COR-L47 (cell line): ENCODE data around the gene ORMDL2.

ENCODE experiments used
- DNase-seq: peaks from one replicate; lab custom pipeline; 2025; lab: John Stamatoyannopoulos, UW

ORMDL2 gene, protein sequence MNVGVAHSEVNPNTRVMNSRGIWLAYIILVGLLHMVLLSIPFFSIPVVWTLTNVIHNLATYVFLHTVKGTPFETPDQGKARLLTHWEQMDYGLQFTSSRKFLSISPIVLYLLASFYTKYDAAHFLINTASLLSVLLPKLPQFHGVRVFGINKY

DNA sequence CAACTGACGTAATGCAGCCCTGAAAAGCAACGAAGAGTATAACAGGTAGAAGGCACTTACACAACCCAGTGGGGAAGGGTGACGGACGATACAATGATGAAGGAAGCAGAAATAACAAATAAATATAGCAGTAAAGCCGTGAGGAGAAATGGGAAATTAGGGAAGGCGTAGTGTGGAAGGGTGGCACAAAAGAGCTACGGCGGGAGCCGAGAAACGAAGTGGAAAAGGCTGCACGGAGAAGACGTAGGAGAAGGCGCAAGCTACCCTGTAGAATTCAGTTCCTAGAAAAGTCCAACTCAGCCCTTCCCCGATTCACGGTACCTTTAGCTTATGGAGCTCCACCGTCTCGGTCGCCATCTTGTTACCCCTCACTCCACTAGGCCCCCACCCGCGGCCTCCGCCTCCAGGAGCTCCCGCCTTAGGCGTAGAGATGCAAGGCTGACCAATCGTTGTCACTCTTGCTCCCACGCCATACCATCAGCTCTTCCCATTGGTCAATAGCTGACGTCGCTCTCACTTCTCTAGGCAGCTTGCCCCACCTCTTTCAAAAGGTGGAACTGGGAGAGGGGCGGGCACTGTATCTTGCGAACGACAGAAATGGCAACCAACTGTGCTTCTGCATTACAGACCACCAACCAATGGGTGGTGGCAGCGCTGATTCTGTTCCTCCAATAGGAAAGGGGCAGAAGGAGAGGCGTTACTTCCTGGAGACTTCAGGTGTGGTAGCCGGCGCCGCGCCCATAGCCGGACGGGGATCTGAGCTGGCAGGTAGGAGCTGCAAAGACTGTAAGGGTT, at the start of gene ORMDL2, which contains the start of gene SARNP:
Gene ORMDL2, plus strand, starts transcription at position 697 of the 795 bp plus-strand sequence. CDS start 959 bp downstream, outside the sequence.
Gene SARNP, minus strand, starts transcription at position 380 of the 795 bp plus-strand sequence. Its CDS starts 23 bp downstream, at position 357.
- DNase-seq, result peak; percentile 99

- no peak for DNase-seq
Observed at GRCh38 chr12:55771736-55772135, 46.1 kb upstream of the ORMDL2 start.

GRCh38 chr12:55777856-55778255, 40.0 kb upstream of the ORMDL2 start:
- no peak for DNase-seq

- no peak for DNase-seq
Observed at GRCh38 chr12:55780685-55781084, 37.2 kb upstream of the ORMDL2 start.

- DNase-seq, result no peak
Observed at GRCh38 chr12:55788546-55788945, 29.3 kb upstream of the ORMDL2 start.

GRCh38 chr12:55789171-55789570, 28.7 kb upstream of the ORMDL2 start:
- no peak for DNase-seq

DNA sequence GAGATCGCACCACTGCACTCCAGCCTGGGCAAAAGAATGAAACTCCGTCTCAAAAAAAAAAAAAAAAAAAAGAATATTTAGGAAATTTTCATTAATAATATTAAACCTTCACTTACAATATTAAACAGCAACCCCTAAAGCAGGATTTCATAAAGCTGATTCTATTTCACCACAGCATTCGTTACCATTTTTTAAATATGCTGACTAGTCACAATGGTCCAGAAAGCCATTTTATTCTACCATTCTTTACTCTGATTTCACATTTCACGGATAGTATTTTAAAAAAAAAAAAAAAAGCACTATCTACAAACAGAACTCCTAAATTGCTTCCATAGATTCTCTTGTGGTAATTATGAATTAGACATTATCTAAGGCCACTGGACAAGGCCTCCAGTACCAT, 27.9 kb upstream of the ORMDL2 start:
- no peak for DNase-seq

DNA sequence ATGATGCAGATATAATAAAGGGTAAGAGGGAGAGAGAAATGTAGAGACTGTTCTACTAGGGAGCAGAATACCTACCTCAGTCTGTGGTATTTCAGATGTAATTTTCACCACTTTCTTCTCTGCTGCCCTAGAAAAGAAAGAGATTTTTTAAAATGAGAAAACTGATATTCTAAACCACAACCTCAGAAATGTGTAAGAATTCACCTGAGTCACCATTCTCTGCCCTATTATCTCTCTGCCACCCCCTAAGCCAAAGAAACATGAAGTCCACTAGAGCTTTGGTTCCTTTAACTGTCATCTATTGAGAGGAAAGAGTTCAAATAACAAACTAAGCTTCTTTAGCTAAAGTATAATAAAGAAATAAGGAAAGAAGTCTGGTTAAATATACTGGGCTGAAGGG, 21.9 kb upstream of the ORMDL2 start:
- DNase-seq, result no peak

DNA sequence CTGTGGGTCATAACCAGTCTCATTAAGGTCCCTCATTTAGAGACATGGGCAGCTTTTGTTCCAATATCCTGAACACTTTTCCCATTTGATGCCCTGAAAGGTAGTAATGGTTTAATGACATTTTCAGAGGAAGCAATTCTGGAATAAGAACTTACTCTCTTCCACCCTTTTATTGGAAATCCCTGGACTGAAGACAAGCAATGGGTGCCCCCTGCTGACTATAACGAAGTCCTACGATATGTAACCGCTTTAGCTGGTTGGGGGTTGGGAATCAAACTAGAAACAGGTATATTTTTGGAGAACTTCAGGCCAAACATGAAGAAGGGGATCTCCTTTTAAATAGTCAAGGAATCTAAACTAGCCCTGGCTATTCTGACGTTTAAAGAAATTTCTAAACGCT, 20.8 kb upstream of the ORMDL2 start:
- peak; percentile 6 for DNase-seq

- no peak for DNase-seq
Observed at GRCh38 chr12:55797550-55797949, 20.3 kb upstream of the ORMDL2 start.

DNA sequence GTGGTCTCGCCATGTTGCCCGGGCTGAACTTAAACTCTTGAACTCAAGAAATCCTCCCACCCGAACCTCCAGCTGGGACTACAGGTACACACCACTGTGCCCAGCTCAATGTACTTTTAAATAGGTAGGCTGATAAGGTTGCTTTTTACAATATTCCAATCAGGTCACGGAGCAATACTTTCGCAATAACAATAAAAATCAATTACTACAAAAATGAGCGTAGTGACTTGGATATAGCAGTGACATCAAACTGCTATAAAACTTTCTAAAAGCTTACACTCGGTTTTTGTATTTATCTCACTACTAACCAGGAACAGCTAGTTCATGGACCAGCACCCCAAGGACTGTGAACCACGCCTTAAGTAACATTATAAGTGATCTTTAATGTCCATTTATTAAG, 10.9 kb upstream of the ORMDL2 start:
- no peak for DNase-seq

DNA sequence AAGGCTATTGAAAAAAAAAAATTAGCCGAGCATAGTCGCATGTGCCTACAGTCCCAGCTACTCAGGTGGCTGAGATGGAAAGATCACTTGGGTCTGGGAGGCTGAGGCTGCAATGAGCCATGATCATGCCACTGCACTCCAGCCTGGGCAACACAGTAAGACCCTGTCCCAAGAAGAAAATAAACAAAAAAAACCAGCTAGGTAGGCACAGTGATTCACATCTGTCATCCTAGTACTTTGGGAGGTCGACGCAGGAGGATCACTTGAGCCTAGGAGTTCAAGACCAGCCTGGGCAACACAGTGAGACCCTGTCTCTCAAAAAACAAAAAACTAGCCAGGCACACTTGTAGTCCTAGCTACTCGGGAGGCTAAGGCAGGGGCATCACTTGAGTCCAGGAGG, 8.6 kb upstream of the ORMDL2 start:
- DNase-seq, result no peak

GRCh38 chr12:55812088-55812487, 5.8 kb upstream of the ORMDL2 start:
- no peak for DNase-seq

GRCh38 chr12:55814257-55814656, 3.6 kb upstream of the ORMDL2 start:
- no peak for DNase-seq

DNA sequence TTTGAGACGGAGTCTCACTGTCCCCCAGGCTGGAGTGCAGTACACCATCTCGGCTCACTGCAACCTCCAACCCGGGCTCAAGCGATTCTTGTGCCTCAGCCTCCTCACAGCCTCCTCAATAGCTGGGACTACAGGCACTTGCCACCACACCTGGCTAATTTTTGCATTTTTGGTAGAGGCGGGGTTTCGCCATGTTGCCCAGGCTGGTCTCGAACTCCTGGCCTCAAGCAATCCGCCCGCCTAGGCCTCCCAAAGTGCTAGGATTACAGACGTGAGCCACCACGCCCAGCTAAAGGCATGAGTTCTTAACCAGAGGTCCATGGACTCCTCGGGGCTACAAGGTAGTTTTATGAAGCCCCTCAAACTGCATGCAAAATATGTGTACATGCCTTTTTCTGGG, 2.4 kb upstream of the ORMDL2 start:
- no peak for DNase-seq

DNA sequence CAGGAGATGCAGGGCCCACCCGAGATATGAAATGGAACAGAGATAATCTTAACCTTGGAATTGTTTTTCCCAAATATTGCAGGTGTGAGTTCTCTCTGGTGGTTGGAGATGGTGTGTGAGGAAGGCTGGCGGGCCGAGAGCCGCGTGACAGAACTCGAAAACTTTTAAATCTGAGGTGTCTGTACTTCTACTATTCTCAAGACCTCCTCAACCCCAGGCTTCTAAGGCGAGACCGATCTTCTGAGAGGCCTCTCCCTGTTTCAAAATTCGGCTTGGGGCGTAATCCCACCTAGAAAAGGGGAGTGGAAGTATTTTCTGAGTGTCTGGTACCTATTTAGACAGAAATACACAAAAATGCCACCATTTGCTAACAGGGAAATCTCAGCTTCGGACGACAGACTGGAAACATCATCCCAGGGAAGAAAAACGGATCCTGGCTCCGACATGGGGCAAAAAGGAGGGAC, 928 bp upstream of the ORMDL2 start:
- no peak for DNase-seq

- DNase-seq, result peak; percentile 49
Observed at GRCh38 chr12:55818140-55818728, 393 bp downstream of the ORMDL2 start.

GRCh38 chr12:55818886-55819285, 1.0 kb downstream of the ORMDL2 start:
- DNase-seq, result no peak

GRCh38 chr12:55820679-55821078, 2.8 kb downstream of the ORMDL2 start:
- DNase-seq, result no peak

GRCh38 chr12:55822228-55822627, 4.4 kb downstream of the ORMDL2 start:
- no peak for DNase-seq

DNA sequence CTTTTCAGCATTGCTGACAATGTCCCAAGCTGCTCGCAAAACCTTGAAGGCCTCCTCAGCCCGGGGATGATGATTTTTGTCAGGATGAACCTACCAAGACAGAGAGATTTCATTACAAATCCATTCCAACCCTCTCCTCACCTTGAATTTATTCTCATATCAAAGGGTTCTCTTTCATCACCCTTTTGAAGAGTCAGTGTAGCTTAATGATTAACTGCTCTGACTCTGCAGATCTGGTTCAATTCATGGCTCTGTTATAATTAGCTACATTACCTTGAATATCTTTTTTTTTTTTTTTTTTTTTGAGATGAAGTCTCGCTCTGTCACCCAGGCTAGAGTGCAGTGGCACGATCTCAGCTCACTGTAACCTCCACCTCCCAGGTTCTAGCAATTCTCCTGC, 5.6 kb downstream of the ORMDL2 start:
- DNase-seq, result no peak

- no peak for DNase-seq
Observed at GRCh38 chr12:55824726-55825125, 6.9 kb downstream of the ORMDL2 start.

- DNase-seq, result no peak
Observed at GRCh38 chr12:55827806-55828205, 10.0 kb downstream of the ORMDL2 start.
